HG02852 (cell line): ENCODE data around the gene RGS13.

Experiments
- ATAC-seq: cut with Tn5 transposase; IDR thresholded peaks from one replicate; pipeline ENCODE4 v1.9.1; 2021; ENCODE audit warnings: mild to moderate bottlenecking, moderate library complexity; ENCODE audit not compliant: unreplicated experiment

The RGS13 gene, protein sequence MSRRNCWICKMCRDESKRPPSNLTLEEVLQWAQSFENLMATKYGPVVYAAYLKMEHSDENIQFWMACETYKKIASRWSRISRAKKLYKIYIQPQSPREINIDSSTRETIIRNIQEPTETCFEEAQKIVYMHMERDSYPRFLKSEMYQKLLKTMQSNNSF

GRCh38 chr1:192635939-192636338 lies at the start of gene RGS13:
TSS of gene RGS13 (plus strand) at chr1:192636147. CDS start at chr1:192644335, 8,188 bp downstream.
- no peak for ATAC-seq

GRCh38 chr1:192587386-192588266 lies 48.3 kb upstream of the RGS13 start:
- no peak for ATAC-seq

- ATAC-seq, result no peak
Measured at GRCh38 chr1:192588546-192588945, 47.4 kb upstream of the RGS13 start.

DNA sequence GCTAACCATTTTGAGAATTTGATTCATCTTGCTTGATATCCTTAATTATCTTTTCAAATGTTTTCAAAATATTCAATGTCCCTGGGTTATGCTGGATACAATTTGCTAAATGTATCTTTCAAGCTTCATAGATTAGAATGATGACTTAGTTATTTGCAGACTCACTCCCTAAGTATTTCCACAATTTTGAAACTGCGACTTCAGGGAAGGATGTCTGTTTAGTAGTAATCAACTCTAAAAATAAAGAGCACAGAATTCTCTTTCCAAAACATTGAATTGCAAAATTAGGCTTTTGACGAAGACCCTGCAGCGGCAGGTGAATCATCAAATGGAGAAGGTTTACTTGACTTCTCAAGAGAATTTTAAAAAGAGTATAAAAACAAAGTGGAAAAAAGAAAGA lies 46.1 kb upstream of the RGS13 start:
- ATAC-seq, result no peak

DNA sequence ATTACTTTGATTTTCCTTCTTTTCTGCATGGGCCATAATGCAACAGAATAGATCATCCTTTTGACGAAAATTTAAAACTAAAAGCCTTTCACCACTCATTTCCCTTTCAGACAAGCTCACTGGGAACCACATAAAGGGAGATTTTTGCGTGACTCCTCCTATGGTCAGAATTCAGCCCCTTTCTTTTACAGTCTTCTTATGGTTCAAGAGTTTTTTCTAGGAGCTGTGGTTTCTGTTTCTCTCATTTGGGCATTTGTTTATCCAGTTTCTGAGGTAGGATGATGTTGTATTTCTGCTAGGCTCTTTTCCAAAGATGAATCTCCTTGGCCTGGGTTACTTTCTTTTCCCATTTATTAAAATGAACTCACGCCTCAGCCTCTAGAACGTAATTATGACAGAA lies 43.4 kb upstream of the RGS13 start:
- no peak for ATAC-seq

DNA sequence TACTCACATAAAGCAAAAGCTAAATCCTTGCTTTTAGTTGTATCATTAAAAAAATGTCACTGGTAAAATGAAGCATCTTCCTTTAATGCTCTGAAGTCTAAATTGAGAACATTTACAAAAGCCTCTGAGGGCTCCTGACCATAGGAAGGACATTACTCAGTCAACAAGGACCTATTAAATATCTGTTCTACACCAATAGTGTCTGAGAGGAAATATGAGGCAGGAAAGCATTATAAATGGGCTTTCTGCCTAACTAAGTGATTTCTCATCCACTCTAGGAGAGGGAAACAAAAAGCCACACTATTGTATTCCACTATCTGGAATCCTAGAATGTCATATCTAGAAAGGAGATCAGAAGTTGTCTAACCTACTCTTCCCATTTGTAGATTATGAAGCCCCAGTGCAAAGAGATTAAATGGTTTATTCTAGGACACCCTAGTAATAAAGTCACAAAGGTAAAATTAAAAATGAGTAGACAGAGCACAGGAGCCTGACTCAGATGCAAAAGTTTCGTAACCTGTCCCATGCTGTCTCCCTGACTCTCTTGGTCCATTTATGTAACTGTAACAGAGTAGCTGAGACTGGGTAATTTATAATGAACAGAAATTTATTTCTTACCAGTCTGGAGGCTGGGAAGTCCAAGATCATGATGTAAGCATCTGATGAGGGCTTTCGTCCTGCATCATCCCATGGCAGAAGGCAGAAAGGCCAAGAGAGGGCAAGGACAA lies 42.8 kb upstream of the RGS13 start:
- ATAC-seq, result no peak

DNA sequence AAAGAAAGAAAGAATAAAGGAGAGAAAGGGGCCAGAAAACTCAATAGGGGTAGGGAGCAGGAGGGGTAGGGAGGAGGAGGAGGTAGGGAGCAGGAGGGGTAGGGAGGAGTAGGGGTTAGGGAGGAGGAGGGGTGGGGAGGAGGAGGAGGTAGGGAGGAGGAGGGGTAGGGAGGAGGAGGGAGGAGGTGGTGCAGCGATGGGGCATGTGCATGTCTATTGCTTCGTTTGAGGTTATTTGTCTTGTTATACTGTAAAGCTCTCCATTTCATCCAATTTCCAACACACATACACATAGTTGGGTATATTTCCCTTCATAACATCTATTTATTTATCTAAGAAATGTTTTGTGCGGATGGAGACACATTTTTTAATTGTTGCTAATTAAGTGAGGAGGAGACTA lies 40.6 kb upstream of the RGS13 start:
- no peak for ATAC-seq

GRCh38 chr1:192598589-192598988 lies 37.4 kb upstream of the RGS13 start:
- ATAC-seq, result no peak

DNA sequence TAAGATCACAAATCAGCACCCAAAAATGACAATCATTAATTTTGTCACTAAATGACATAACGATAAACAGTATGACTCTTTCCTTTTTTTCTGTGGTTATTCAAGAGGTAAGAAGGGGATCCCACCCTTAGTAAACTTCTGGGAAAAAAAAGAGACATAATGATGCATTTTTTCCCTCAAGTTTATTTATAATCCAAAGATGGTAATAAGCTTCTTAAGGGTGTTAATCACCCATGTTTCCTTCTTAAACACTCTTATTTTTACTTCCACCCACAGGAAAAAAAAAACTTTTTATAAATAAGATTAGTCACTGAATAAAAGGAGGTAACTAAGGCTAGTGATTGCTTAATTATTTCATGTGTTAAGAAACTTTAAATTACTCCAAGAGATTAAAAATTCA lies 35.7 kb upstream of the RGS13 start:
- ATAC-seq, result no peak

- peak; percentile 52 for ATAC-seq
Measured at GRCh38 chr1:192601143-192601542, 34.8 kb upstream of the RGS13 start.

- ATAC-seq, result peak; percentile 38
Measured at GRCh38 chr1:192601567-192601966, 34.4 kb upstream of the RGS13 start.

- peak; percentile 40 for ATAC-seq
Measured at GRCh38 chr1:192602757-192603156, 33.2 kb upstream of the RGS13 start.

- ATAC-seq, result no peak
Measured at GRCh38 chr1:192603218-192603787, 32.6 kb upstream of the RGS13 start.

- peak; percentile 18 for ATAC-seq
Measured at GRCh38 chr1:192604979-192605620, 30.8 kb upstream of the RGS13 start.

DNA sequence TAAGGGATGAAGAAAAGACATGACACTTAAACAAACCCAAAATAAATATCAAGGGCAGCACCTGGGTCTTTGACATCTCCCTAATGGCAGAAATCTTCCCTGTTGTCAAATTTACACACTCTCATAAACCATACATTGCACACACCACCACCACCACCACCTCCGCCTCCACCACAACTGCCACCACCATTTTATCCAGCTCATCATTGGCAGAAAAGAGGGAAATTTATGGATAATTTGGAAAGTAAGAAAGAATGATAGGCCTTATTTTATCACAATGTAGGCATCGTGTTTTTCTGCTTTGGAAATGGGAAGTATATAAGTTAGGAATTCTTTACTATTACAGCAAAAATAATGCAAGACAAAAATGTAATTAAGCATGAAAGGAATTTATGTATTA lies 27.3 kb upstream of the RGS13 start:
- ATAC-seq, result no peak

- peak; percentile 100 for ATAC-seq
Measured at GRCh38 chr1:192609110-192610079, 26.6 kb upstream of the RGS13 start.

DNA sequence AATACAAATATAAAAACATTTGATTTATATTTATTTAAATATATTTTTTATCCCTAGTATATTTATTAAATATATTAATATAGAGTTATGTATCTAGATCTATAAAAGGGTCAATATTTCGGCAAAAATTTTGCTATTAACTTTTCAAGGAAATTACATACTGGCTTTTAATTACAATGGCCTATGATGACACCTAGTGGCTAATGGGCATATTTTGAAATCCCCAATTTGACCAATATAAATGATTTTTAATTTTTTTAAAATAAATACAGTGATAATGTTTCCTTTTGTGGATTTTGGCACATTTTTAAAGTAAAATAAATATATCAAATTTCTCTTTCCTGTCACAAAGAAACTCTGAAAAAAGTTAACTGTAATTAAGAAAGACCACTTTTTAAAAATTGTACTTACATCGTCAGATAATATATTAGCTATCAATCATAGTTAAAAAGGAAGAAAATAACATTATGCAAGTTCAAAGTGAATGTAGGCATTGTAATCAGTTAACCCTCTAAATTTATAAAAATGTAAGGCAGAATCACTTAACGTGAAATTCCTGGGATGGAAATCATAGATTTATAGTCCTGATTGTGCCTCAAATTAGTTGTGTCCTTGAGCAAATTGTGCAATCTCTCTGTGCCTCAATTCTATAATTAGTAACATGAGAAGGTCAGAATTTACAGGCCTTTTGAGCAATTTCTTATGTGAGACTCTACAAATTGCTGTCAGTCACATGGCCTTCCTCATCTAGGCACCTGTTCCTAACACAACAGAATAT lies 25.6 kb upstream of the RGS13 start:
- ATAC-seq, result no peak

DNA sequence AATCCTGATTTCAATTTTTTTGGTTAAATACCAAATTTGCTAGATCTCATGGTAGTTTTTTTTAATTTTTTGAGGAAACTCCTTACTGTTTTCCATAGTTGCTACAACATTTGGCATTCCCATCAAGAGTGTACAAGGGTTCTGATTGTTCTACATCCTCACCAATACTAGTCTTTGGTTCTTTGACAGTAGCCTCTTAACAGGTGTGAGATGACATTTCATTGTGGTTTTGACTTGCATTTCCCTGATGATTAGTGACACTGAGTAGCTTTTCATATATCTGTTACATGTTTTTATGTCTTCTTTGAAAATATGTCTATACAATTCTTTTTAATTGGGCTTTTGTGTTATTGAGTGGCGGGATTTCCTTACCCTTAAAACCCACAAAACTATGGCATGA lies 20.9 kb upstream of the RGS13 start:
- ATAC-seq, result peak; percentile 65

DNA sequence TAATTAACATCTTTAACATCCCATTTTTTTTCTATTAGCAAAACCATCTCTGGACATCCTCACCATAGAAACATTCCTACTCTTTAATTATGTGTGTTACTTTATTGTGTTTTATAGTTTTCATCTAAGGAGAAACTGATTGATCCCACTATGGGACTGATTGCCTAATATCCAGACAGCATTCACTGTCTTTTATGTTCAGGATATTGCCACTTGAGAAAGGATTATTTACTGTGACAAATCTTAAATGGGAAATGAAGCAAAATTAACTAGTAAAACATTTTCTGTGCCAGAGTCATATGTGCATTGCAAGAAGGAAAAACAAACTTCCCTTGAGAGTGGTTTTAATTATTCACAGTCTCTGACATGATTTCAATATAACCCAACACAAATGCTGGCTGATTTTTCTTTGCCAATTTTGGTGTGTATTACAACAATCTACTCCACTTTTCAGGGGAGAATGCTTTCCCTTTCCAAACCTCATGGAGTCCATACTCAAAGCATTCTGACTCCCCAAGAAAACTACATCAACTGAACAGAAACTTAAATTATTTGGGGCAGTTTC lies 15.8 kb upstream of the RGS13 start:
- ATAC-seq, result no peak
